Liver (tissue), 2 donors: ENCODE data around the gene KPNA6.

ENCODE experiments used
- GABPA ChIP-seq, 2 donors: IDR thresholded peaks in 1 of 2; conservative IDR thresholded peaks in 1 of 2; 2 replicates each; pipeline ENCODE4 v1.6.1; 2016; ENCODE audit warnings: antibody characterized with exemption in 2 of 2, mild to moderate bottlenecking in 1 of 2, moderate library complexity in 1 of 2
- RAD21 ChIP-seq, 2 donors: IDR thresholded peaks; 2 replicates each; pipeline ENCODE4 v1.6.1; 2016; ENCODE audit warnings: antibody characterized with exemption in 2 of 2, mild to moderate bottlenecking in 2 of 2
- RXRA ChIP-seq, 2 donors: IDR thresholded peaks; 2 replicates each; pipeline ENCODE4 v1.6.1; 2017 to 2018; ENCODE audit warnings: antibody characterized with exemption in 2 of 2, mild to moderate bottlenecking in 1 of 2
- YY1 ChIP-seq: IDR thresholded peaks from 2 replicates; pipeline ENCODE4 v1.6.1; 2016; ENCODE audit warnings: antibody characterized with exemption, mild to moderate bottlenecking
- donor health status: healthy.

- TF ChIP-seq RAD21 (IDR thresholded peaks at IDR 0.05) (peak; percentile 49 to 59), GABPA (IDR thresholded peaks at IDR 0.05 in 1 of 2, conservative IDR thresholded peaks at IDR 0.05 in 1 of 2) (peak in 1 of 2 donors; percentile 53), YY1 (peak; percentile 88), RXRA (IDR thresholded peaks at IDR 0.05) (peak; percentile 78 to 80)
Measured at GRCh38 chr1:32094746-32095521, 12.9 kb upstream of the KPNA6 start.
